ENCODE data around the gene EEF1AKMT1.

- TF ChIP-seq TCF4 (CRISPR knock-in tag; IDR thresholded peaks at IDR 0.05; ENCODE audit: borderline replicate concordance) (no peak), ZNF8 (CRISPR knock-in tag; IDR thresholded peaks at IDR 0.05) (no peak), CSRNP3 (CRISPR knock-in tag; IDR thresholded peaks at IDR 0.05) (no peak), ZNF70 (CRISPR knock-in tag; IDR thresholded peaks at IDR 0.05) (no peak), ISL1 (CRISPR knock-in tag; IDR thresholded peaks at IDR 0.05) (no peak), ZNF565 (CRISPR knock-in tag; conservative IDR thresholded peaks at IDR 0.05; ENCODE audit: low read depth) (no peak), SNAI2 (CRISPR knock-in tag; IDR thresholded peaks at IDR 0.05) (no peak)
Measured at GRCh38 chr13:20727856-20728255, 45.9 kb downstream of the EEF1AKMT1 start.

Measured in SK-N-SH treated with all-trans-retinoic acid at 6 μM for 48 hours (cell line).